ENCODE measurements around the gene KIF7. TPM values are rescaled to one million over a fixed set of nuclear protein-coding genes. Genes with fewer than 3 reads are reported as not detected.
A peak's percentile ranks its signal among the peaks of the same experiment; 100 is the strongest.

Gene KIF7
- total RNA-seq, 4 donors from 2014 or later = 10.8 to 23.6 (median 18.9) TPM

DNA sequence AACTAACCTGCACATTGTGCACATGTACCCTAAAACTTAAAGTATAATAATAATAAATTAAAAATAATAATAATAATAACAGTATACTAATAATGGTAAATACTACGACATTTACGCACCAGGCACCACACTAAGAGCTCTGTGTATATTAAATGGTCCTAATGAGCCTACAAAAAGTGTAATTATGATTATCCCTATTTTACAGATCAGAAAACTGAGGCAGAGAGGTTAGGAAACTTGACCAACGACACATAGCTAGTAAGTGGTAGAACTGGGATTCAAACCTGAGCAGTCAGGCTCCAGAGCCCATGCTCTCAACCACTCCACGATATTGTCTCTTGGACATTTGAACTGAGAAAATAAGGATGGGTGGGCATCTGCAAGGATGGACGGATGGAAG lies 15.0 kb downstream of the KIF7 start:
- peaks cover 0 to 49% (median 17%) of the 10 kb centered on the region in 4 donors for H3K36me3 ChIP-seq
- no peaks in the 10 kb centered on the region for H3K4me1 ChIP-seq
- no peak for TF ChIP-seq EP300 (IDR thresholded peaks at IDR 0.05)
- no peak for TF ChIP-seq POLR2A (IDR thresholded peaks at IDR 0.05; ENCODE audit: low read depth)
- TF ChIP-seq, protein P1, sequence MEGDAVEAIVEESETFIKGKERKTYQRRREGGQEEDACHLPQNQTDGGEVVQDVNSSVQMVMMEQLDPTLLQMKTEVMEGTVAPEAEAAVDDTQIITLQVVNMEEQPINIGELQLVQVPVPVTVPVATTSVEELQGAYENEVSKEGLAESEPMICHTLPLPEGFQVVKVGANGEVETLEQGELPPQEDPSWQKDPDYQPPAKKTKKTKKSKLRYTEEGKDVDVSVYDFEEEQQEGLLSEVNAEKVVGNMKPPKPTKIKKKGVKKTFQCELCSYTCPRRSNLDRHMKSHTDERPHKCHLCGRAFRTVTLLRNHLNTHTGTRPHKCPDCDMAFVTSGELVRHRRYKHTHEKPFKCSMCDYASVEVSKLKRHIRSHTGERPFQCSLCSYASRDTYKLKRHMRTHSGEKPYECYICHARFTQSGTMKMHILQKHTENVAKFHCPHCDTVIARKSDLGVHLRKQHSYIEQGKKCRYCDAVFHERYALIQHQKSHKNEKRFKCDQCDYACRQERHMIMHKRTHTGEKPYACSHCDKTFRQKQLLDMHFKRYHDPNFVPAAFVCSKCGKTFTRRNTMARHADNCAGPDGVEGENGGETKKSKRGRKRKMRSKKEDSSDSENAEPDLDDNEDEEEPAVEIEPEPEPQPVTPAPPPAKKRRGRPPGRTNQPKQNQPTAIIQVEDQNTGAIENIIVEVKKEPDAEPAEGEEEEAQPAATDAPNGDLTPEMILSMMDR (IDR thresholded peaks at IDR 0.05) = no peak
- no peak for TF ChIP-seq POLR2AphosphoS5 (IDR thresholded peaks at IDR 0.05)
- no peak overlapping the region for H3K4me3 ChIP-seq
- no peaks in the 10 kb centered on the region for H3K9me3 ChIP-seq
- intact Hi-C loops (cut with DNase I) = loop anchor here (10.0 kb wide), 1 partner anchor 235 kb away; no protein-coding TSS in a partner anchor
- no peak overlapping the region for H3K27ac ChIP-seq (replicated peaks in 1 of 4)
- no peak for DNase-seq (ENCODE audit: extremely low spot score)
- no peaks in the 10 kb centered on the region for H3K27me3 ChIP-seq
- WGBS = 96% methylated on average over 5 of the region's 5 CpGs

DNA sequence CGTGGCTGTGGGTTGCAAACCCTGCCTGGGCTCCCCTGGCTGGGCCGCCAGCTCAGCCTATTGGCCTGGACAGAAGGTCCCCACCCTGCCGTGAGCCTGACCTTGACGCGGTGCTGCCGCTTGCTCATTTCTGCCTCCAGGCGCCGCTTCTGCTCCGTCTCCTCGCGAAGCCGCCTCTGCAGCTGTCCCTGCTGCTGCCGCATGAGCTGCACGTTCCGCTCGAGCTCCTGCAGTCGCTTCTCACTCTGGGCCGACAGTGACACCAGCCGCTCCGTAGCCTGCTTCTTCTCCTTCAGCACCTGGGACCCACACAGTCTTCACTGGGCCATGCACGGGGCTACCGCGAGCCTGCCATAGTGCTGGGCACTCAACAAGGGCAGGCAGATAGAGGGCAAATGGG lies 21.7 kb downstream of the KIF7 start:
- H3K9me3 ChIP-seq = no peaks in the 10 kb centered on the region
- no peak overlapping the region for H3K27ac ChIP-seq (replicated peaks in 1 of 4)
- no peaks in the 10 kb centered on the region for H3K4me1 ChIP-seq
- DNase-seq (ENCODE audit: extremely low spot score) = no peak
- TF ChIP-seq POLR2A (IDR thresholded peaks at IDR 0.05; ENCODE audit: low read depth) = no peak
- no peak for TF ChIP-seq POLR2AphosphoS5 (IDR thresholded peaks at IDR 0.05)
- TF ChIP-seq EP300 (IDR thresholded peaks at IDR 0.05) = no peak
- TF ChIP-seq, protein P1 (IDR thresholded peaks at IDR 0.05) = no peak
- peaks cover 39 to 56% (median 48%) of the 10 kb centered on the region in 4 donors for H3K36me3 ChIP-seq
- H3K27me3 ChIP-seq = no peaks in the 10 kb centered on the region
- no peak overlapping the region for H3K4me3 ChIP-seq
- intact Hi-C loops (cut with DNase I) = no loop called here
- WGBS = 94% methylated on average over 23 of the region's 23 CpGs

DNA sequence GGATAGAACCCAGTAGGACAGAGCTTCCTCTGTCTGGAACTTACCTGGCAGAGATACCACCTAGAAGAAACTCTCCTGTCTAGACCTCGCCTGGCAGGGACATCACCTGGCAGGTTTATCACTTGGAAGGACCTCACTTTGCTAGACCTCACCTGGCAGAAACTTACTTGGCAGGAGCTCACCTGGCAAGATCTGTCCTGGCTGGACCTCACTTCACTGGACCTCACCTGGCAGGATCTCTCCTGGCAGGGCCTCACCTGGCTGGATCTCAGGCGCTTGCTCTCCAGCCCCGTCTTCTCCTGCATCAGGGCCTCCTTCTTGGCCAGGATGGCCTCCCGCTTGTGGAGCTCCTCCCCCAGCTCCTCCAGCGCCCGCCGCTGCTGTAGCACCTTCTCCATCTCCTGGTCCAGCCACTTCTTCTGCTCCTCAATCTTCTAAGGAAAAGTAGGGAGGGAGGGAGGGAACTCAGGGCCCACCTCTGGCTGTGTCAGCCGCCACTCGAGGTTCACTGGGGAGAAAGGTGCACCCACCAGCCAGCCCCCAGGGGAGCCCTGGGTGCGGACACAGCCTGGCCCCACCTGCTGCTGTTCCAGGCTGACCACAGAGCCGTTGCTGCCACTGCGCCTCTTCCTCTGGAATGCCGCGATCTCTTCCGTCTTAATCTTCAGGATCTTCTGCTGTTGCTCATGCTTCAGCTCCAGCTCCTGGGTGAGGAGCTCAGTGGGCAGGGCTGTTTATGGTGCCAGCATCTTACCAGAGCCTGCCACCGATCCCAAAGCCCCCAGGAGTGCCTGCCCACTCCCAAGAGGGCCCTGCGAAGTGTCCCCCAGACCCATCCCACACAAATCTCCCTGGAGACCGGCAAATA lies 22.5 kb downstream of the KIF7 start:
- H3K4me1 ChIP-seq = no peaks in the 10 kb centered on the region
- no peak overlapping the region for H3K4me3 ChIP-seq
- WGBS = 100% methylated on average over 10 of the region's 18 CpGs
- H3K36me3 ChIP-seq = peaks cover 45 to 63% (median 54%) of the 10 kb centered on the region in 4 donors
- DNase-seq (ENCODE audit: extremely low spot score) = no peak
- TF ChIP-seq EP300 (IDR thresholded peaks at IDR 0.05) (no peak), POLR2AphosphoS5 (IDR thresholded peaks at IDR 0.05) (no peak), POLR2A (IDR thresholded peaks at IDR 0.05; ENCODE audit: low read depth) (no peak)
- TF ChIP-seq, protein P1 (IDR thresholded peaks at IDR 0.05) = no peak
- H3K27ac ChIP-seq (replicated peaks in 1 of 4) = no peak overlapping the region
- intact Hi-C loops (cut with DNase I) = no loop called here
- no peaks in the 10 kb centered on the region for H3K27me3 ChIP-seq
- H3K9me3 ChIP-seq = no peaks in the 10 kb centered on the region

DNA sequence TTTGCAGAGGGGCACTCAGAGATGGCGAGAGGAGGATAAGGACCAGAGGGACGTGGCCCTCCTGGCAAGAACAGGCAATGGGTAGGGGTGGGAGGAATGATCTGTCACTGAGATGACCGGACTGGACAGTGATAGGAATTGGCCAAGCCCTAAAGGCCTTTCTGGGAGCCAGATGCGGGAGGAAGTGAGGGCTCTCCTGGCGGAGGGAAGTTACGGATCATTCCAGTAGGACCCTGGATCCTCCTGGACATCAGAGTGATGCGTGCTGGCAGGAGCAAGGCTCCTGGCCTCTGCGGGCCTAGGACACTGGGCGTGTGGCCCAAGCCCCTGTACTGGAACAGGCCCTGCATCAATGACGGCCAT lies 23.4 kb downstream of the KIF7 start:
- intact Hi-C loops (cut with DNase I) = no loop called here
- Histone ChIP-seq H3K27me3 (no peaks in the 10 kb centered on the region), H3K4me3 (no peak overlapping the region), H3K9me3 (no peaks in the 10 kb centered on the region), H3K36me3 (peaks cover 45 to 72% (median 59%) of the 10 kb centered on the region in 4 donors), H3K4me1 (no peaks in the 10 kb centered on the region), H3K27ac (replicated peaks in 1 of 4) (no peak overlapping the region)
- WGBS = 79% methylated on average over 4 of the region's 10 CpGs
- peak; percentile 85 for DNase-seq (ENCODE audit: extremely low spot score)
- TF ChIP-seq, protein P1 (IDR thresholded peaks at IDR 0.05) = no peak
- TF ChIP-seq POLR2A (IDR thresholded peaks at IDR 0.05; ENCODE audit: low read depth) = no peak
- no peak for TF ChIP-seq POLR2AphosphoS5 (IDR thresholded peaks at IDR 0.05)
- TF ChIP-seq EP300 (IDR thresholded peaks at IDR 0.05) = no peak

Measured in esophagus muscularis mucosa (tissue), 4 donors.